ENCODE measurements around the gene ZBTB7A. TPM values are rescaled to one million over a fixed set of nuclear protein-coding genes. Genes with fewer than 3 reads are reported as not detected.
A peak's percentile ranks its signal among the peaks of the same experiment; 100 is the strongest.

ZBTB7A gene
- total RNA-seq, 4 donors from 2014 or later, result 71.9 to 137 (median 114) TPM

- no CpG with 5 or more reads among the region's 31 CpGs for WGBS
- Histone ChIP-seq H3K27ac (replicated peaks in 1 of 4) (peak overlapping the region; percentile 98 to 99 (median 99)), H3K4me1 (peaks cover 28 to 51% (median 49%) of the 10 kb centered on the region in 4 donors), H3K36me3 (peaks cover 0 to 9% (median 8%) of the 10 kb centered on the region in 4 donors), H3K27me3 (no peaks in the 10 kb centered on the region), H3K4me3 (peak overlapping the region; percentile 90 to 100 (median 100)), H3K9me3 (no peaks in the 10 kb centered on the region)
- TF ChIP-seq EP300 (IDR thresholded peaks at IDR 0.05) (no peak), POLR2AphosphoS5 (IDR thresholded peaks at IDR 0.05) (no peak), POLR2A (IDR thresholded peaks at IDR 0.05; ENCODE audit: low read depth) (no peak), CTCF (IDR thresholded peaks at IDR 0.05) (no peak)
- DNase-seq (ENCODE audit: extremely low spot score), result no peak
- intact Hi-C loops (cut with DNase I), result loop anchor here (5.0 kb wide), 1 partner anchor 56 kb away; the partner anchor contains the start of gene MAP2K2
Observed at GRCh38 chr19:4066176-4066606, 508 bp downstream of the ZBTB7A start.

- intact Hi-C loops (cut with DNase I), result loop anchor here (5.0 kb wide), 1 partner anchor 57 kb away; the partner anchor contains the start of gene MAP2K2
- no peak for TF ChIP-seq CTCF (IDR thresholded peaks at IDR 0.05)
- TF ChIP-seq POLR2A (IDR thresholded peaks at IDR 0.05; ENCODE audit: low read depth), result no peak
- peak in 1 of 2 donors; percentile 42 for TF ChIP-seq POLR2AphosphoS5 (IDR thresholded peaks at IDR 0.05)
- peak; percentile 99 for DNase-seq (ENCODE audit: extremely low spot score)
- Histone ChIP-seq H3K27ac (replicated peaks in 1 of 4) (peak overlapping the region; percentile 98 to 99 (median 99)), H3K27me3 (no peaks in the 10 kb centered on the region), H3K4me3 (peak overlapping the region; percentile 90 to 100 (median 100)), H3K4me1 (peaks cover 34 to 57% (median 55%) of the 10 kb centered on the region in 4 donors), H3K9me3 (no peaks in the 10 kb centered on the region), H3K36me3 (peaks cover 0 to 9% (median 8%) of the 10 kb centered on the region in 4 donors)
- no CpG with 5 or more reads among the region's 98 CpGs for WGBS
Observed at GRCh38 chr19:4065430-4066175, 1.1 kb downstream of the ZBTB7A start.

- Histone ChIP-seq H3K27ac (replicated peaks in 1 of 4) (peak overlapping the region; percentile 97 to 99 (median 98)), H3K27me3 (no peaks in the 10 kb centered on the region), H3K36me3 (peaks cover 0 to 9% (median 8%) of the 10 kb centered on the region in 4 donors), H3K4me1 (peaks cover 43 to 66% (median 65%) of the 10 kb centered on the region in 4 donors), H3K4me3 (peak overlapping the region; percentile 90 to 100 (median 100)), H3K9me3 (no peaks in the 10 kb centered on the region)
- TF ChIP-seq POLR2A (IDR thresholded peaks at IDR 0.05; ENCODE audit: low read depth), result no peak
- no peak for TF ChIP-seq CTCF (IDR thresholded peaks at IDR 0.05)
- TF ChIP-seq EP300 (IDR thresholded peaks at IDR 0.05), result no peak
- TF ChIP-seq POLR2AphosphoS5 (IDR thresholded peaks at IDR 0.05), result peak in 1 of 2 donors; percentile 13
- 0% methylated on average over 2 of the region's 57 CpGs for WGBS
- intact Hi-C loops (cut with DNase I), result loop anchor here (5.0 kb wide), 1 partner anchor 58 kb away; the partner anchor contains the start of gene MAP2K2
- no peak for DNase-seq (ENCODE audit: extremely low spot score)
Observed at GRCh38 chr19:4064496-4065260, 2.0 kb downstream of the ZBTB7A start.

- TF ChIP-seq CTCF (IDR thresholded peaks at IDR 0.05), result no peak
- Histone ChIP-seq H3K4me1 (peaks cover 49 to 72% (median 68%) of the 10 kb centered on the region in 4 donors), H3K36me3 (peaks cover 0 to 9% (median 8%) of the 10 kb centered on the region in 4 donors), H3K9me3 (no peaks in the 10 kb centered on the region), H3K4me3 (peak overlapping the region; percentile 90 to 100 (median 100)), H3K27me3 (no peaks in the 10 kb centered on the region), H3K27ac (replicated peaks in 1 of 4) (peak overlapping the region; percentile 97 to 99 (median 98))
- no peak for DNase-seq (ENCODE audit: extremely low spot score)
- intact Hi-C loops (cut with DNase I), result no loop called here
- WGBS, result 12% methylated on average over 14 of the region's 24 CpGs
Observed at GRCh38 chr19:4064149-4064495, 2.6 kb downstream of the ZBTB7A start.

Measured in esophagus muscularis mucosa (tissue), 4 donors.